AG04450 (cell line): ENCODE measurements around the gene ABR. TPM values are rescaled to one million over a fixed set of nuclear protein-coding genes. Genes with fewer than 3 reads are reported as not detected.
"Not testable (repeated sequence)": the region's sequence is repeated elsewhere in the genome, so short reads cannot be mapped to it uniquely, and the experiment has no call there.

Source experiments
- CTCF ChIA-PET: fragments of 300-600, 350-600 bp; formaldehyde crosslinking; extraction: SDS; loops from one replicate; lab custom pipeline; 2022; ENCODE audit warnings: antibody characterized with exemption, inconsistent platforms; lab: Charles Lee
- POLR2A ChIA-PET: fragments of 350-600 bp; formaldehyde crosslinking; extraction: SDS; loops from one replicate; lab custom pipeline; 2021; ENCODE audit warnings: antibody characterized with exemption, inconsistent platforms; lab: Yijun Ruan, JAX
- DNase-seq: peaks from one replicate; pipeline ENCODE4 v3.0.0-alpha.2; 2011; ENCODE audit warnings: low read depth, low spot score
- H3K27ac ChIP-seq: one replicate; pipeline ENCODE4 v1.5.1; 2012; ENCODE audit warnings: low read depth, low read length, control low read depth
- H3K27me3 ChIP-seq: one replicate; pipeline ENCODE4 v1.6.0; 2012; ENCODE audit warnings: low read length; ENCODE audit not compliant: control insufficient read depth, insufficient read depth
- H3K4me3 ChIP-seq: 2 replicates; pipeline ENCODE4 v1.5.1; 2011; ENCODE audit warnings: mild to moderate bottlenecking, low read depth, low read length, control low read depth
- H3K9me3 ChIP-seq: 2 replicates; pipeline ENCODE4 v1.5.1; 2012; ENCODE audit warnings: low read length; ENCODE audit not compliant: control insufficient read depth, insufficient read depth
- CTCF ChIP-seq: IDR thresholded peaks from 2 replicates; pipeline ENCODE4 v1.5.1; 2011; ENCODE audit warnings: low read depth, low read length, control low read depth, inconsistent platforms
- polyA plus RNA-seq: library from polyadenylated mRNA; depleted of rRNA; stranded (reverse); fragments of >200 nt; gene quantifications from 2 replicates; pipeline ENCODE4 v1.2.3, GENCODE V29; 2011

Gene ABR
- polyA plus RNA-seq, 1 experiment, result 64.3 TPM

- no peak for DNase-seq
- peak overlapping the region; percentile 100 for H3K4me3 ChIP-seq
- peaks cover 4% of the 10 kb centered on the region; the same call in 1 of the 2 replicates for H3K9me3 ChIP-seq
- ChIA-PET POLR2A (no interaction called here), CTCF (interaction anchor here (1.9 to 10.3 kb wide), 3 partner anchors 16 to 59 kb away, joined by 8 to 141 read pairs (median 33); partner anchors contain the start of gene NXN)
- peak overlapping the region; percentile 21 for H3K27ac ChIP-seq
- no peak for TF ChIP-seq CTCF
- H3K27me3 ChIP-seq, result no peaks in the 10 kb centered on the region
These were observed 181.7 kb downstream of the ABR start for GRCh38 chr17:998111-998510.

GRCh38 chr17:996554-997344 lies 183.0 kb downstream of the ABR start, which contains the start of gene TIMM22:
Gene TIMM22 (plus strand): TSS chr17:997129. CDS start chr17:997143, 14 bp downstream.
- CTCF ChIA-PET, result interaction anchor here (0.6 to 10.3 kb wide), 21 partner anchors 14 to 834 kb away, joined by 3 to 141 read pairs (median 4); partner anchors contain the start of genes GLOD4, MRM3 and NXN
- TF ChIP-seq CTCF, result peak; percentile 85
- Histone ChIP-seq H3K4me3 (peak within 1 kb of the TSS; percentile 100), H3K27ac (peak within 1 kb of the TSS; percentile 91), H3K27me3 (no peaks in the 10 kb centered on the region), H3K9me3 (peaks cover 4% of the 10 kb centered on the region; the same call in 1 of the 2 replicates)
- DNase-seq, result peak; percentile 94
- POLR2A ChIA-PET, result interaction anchor here (0.5 to 1.7 kb wide), 9 partner anchors 16 to 687 kb away, joined by 3 to 9 read pairs (median 3); partner anchors contain the start of genes NXN and VPS53

GRCh38 chr17:995324-995723 lies 184.5 kb downstream of the ABR start:
- CTCF ChIA-PET, result interaction anchor here (0.9 to 2.8 kb wide), 4 partner anchors 13 to 295 kb away, joined by 3 to 33 read pairs (median 4); partner anchors contain the start of gene NXN
- H3K9me3 ChIP-seq, H3K27me3 ChIP-seq, DNase-seq, H3K27ac ChIP-seq, H3K4me3 ChIP-seq, POLR2A ChIA-PET: not testable (repeated sequence)

GRCh38 chr17:992933-993332 lies 186.8 kb downstream of the ABR start:
- no peak for TF ChIP-seq CTCF
- H3K9me3 ChIP-seq, result peaks cover 4% of the 10 kb centered on the region; the same call in 1 of the 2 replicates
- DNase-seq, result no peak
- ChIA-PET CTCF (interaction anchor here (1.1 kb wide), 1 partner anchor 63 kb away, joined by 3 read pairs; no protein-coding TSS in a partner anchor), POLR2A (no interaction called here)
- H3K27ac ChIP-seq, result no peak overlapping the region
- H3K27me3 ChIP-seq, result no peaks in the 10 kb centered on the region
- no peak overlapping the region for H3K4me3 ChIP-seq

GRCh38 chr17:988561-988960 lies 191.2 kb downstream of the ABR start:
- ChIA-PET CTCF (interaction anchor here (0.7 to 0.9 kb wide), 3 partner anchors 11 to 68 kb away, joined by 3 to 9 read pairs (median 3); no protein-coding TSS in a partner anchor), POLR2A (interaction anchor here (0.6 kb wide), 1 partner anchor 201 kb away, joined by 7 read pairs; no protein-coding TSS in a partner anchor)
- Histone ChIP-seq H3K9me3 (no peaks in the 10 kb centered on the region), H3K4me3 (no peak overlapping the region), H3K27me3 (no peaks in the 10 kb centered on the region), H3K27ac (no peak overlapping the region)
- TF ChIP-seq CTCF, result no peak
- no peak for DNase-seq
